ENCODE measurements around the gene LPGAT1.
"Not testable (repeated sequence)": the region's sequence is repeated elsewhere in the genome, so short reads cannot be mapped to it uniquely, and the experiment has no call there.

LPGAT1 gene

DNA sequence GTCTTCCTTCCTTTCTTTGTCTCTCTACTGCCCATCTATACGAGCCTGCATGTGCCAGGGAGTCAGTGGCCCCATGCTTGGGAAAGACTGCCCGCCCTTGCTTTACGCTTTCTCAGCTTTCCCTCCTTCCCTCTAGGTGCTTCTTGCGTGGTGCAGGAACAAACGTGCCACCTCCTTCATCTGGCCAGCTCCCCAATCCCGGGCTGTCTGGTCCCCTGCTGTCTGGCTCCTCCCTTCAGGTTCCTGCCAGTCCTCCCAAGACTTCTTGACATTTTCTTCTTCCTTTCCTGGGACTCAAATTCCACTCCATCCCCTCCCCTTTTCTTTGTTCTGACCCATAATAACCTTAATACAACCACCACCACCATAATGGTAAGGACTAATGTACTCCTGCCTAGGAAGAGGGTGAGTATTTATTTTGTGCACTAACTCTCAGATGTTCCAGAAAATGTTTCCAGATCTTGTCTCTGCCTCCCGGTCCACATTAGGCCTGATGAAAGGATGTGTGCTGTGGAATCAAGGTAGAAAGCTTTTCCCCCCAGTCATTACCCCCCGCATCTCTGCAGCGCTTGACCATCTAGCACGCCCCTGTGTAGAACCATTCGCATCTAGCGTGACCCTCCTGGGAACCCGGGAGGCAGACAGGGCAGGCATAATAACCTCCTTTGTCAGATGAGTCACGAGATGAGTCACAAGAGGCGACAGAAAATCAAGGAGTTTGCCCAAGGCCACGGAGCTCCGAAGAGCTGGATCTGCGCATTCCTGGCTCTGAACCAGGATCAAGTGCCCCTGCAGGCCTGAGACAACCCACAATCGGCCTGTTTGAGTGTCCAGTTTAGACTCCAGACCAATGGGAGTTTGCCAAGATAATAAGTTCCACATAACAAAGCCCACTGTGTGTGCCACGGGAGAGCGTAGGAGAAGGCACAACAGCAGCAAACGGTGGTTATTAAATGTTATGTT, 95.1 kb downstream of the LPGAT1 start:
- DNase-seq (ENCODE audit: low read depth), result no peak

DNA sequence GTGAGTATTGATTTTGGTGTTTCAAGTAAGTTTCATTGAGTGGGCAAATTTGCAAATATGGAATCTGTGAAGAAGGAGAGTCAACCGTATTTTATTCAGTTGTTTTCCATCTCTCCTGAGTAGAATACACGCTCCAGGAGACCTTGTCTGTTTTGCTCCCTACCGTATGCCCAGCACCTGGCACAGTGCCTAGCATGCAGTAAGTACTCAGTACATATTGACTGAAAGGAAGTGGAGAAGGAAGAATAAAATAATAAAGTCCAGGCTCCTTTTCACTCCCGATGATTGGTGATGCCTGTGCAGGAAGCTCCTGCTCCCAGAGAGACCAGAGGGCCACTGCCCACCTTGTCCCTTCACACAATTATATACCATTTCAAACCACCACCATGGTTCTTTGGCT, 95.8 kb downstream of the LPGAT1 start:
- DNase-seq (ENCODE audit: low read depth), result no peak

DNA sequence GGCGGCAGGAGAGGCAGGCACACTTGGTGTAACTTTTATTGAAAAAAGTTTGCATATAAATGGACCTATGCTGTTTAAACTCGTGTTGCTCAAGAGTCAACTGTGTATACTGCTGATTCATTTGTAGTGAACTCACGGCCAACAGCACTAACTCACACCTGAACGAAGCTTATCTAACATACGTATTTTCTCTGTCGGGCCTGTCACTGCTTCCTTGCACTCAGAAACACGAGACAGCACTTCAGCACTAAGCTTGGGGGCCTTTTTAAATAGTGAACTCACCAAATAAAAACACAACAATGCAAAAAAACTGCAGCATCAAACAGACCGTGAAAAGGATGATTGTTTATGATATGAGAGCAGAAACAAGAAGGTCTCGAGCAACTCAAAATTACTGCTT, 96.2 kb downstream of the LPGAT1 start:
- no peak for DNase-seq (ENCODE audit: low read depth)

DNA sequence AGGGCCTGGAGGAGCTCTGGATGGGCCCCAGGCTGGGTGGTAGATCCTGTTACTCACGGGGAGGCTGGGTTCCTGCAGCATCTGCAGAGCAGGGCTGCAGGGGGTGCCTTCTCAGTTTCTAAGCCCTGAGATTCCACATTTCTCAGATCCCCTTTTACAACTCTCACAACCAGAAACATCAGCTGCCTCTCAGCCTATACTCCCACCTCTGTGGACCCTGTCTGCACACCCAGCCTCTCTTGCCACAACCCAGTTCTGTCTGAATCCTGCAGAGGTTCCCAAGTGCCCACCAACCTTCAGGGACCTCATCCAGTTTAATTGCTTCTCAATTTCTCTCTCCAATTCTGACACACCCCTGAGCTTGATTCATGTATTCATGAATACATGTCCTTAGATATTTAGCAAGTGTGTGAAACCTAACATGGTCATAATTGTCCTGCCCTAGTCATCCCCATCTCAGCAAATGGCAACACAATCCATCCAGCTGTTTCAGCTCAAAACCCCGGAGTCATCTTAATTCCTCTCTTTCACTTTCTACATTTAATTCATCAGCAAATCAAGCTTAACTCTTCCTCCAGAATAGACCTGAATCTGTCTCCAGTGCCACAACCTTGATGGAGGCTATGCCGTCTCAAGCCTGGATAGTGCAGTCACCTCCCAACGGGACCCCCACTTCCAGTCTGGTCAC, 98.1 kb downstream of the LPGAT1 start:
- no peak for DNase-seq (ENCODE audit: low read depth)

GRCh38 chr1:211731456-211732292, 98.9 kb downstream of the LPGAT1 start:
- no peak for DNase-seq (ENCODE audit: low read depth)

DNA sequence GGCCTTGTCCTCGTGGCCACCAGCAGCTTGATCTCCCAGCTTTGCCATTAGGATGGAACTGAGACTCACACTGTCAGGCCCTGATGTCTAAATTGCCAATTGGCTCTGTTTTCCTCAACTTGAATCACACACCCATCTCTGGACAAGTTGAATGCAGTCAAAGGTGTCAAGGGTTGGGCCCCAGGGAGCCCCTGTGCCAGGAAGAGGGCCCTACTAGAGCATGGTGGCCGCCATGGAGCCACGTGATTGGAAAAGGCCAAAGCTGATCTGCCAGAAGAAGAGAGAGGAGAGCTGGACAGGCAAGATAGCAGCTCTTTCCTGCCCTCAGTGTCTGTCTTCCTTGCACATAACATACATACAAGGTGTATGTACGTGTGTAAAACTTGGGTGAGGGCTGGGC, 100.2 kb downstream of the LPGAT1 start:
- no peak for DNase-seq (ENCODE audit: low read depth)

DNA sequence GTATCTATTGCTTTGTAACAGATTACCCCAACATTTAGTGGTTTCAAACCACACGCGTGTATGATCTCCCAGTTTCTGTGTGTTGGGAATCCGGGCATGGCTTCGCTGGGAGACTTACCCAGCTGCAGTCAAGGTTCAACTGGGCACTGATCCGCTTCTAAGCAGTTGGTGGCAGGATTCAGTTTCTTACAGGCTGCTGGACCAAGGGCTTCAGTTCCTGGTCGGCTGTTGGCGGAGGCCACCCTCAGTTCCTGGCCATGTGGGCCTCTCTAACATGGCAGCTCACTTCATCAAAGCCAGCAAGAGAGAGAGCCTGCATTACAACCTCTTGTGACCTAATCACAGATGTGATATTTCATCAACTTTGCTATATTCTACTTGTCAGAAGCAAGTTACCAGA, 101.3 kb downstream of the LPGAT1 start:
- DNase-seq (ENCODE audit: low read depth), result no peak

- no peak for DNase-seq (ENCODE audit: low read depth)
Observed at GRCh38 chr1:211726467-211726995, 104.0 kb downstream of the LPGAT1 start.

- DNase-seq (ENCODE audit: low read depth), result no peak
Observed at GRCh38 chr1:211724687-211725196, 105.8 kb downstream of the LPGAT1 start.

GRCh38 chr1:211723273-211723672, 107.3 kb downstream of the LPGAT1 start:
- no peak for DNase-seq (ENCODE audit: low read depth)

DNA sequence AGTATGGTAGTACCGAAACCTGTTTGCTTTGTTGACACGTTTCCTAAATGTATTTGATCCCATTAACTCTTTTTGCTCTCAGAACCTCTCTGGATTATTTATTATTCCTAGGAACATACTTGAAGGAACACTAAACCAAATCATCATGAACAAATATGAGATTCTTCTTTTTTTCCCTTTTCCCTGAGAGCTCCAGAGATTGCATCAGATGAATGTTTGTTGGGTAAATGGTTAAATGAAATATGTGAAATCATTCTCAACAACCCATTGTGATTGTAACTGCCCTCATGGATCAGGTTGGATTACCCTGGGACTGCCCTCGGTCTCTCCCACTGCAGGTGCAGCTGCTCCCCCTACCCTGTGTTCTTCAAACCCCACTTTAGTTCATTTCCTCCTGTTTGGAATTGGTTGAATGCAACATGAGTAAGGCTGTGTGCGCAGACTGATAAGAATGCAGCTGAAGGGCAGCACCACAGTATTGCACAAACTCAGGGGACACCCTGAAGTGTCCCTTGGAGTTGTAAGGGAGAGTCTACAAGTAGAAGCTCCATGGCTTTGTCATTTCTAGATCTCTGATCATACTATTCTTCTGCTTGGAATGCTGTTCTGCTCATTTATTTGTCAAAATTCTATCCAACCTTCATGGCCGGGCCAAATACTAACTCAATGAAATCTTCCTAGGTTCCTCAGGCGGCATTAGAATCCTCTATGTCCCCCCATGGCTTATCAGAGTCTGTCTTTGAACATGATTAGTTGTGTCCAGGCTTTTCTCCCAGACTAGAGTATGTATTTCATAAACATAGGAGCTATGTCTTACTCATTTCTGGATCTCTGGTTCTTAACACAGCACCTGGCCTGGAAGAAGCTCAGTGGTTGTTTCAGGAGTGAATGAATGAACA, 108.0 kb downstream of the LPGAT1 start:
- no peak for DNase-seq (ENCODE audit: low read depth)

DNA sequence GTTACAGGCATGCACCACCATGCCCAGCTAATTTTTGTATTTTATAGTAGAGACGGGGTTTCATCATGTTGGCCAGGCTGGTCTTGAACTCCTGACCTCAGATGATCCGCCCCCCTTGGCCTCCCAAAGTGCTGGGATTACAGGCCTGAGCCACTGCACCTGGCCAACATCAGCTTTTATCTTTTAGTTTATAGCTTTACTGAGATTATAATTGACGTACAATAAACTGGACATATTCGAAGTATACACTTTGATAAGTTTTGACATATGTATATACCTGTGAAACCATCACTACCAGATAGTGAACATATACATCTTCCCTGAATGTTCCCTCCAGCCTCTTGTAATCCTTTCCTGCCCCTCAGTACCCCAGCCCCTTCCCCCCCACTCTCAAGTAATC, 114.0 kb downstream of the LPGAT1 start:
- not testable (repeated sequence) for DNase-seq (ENCODE audit: low read depth)

DNA sequence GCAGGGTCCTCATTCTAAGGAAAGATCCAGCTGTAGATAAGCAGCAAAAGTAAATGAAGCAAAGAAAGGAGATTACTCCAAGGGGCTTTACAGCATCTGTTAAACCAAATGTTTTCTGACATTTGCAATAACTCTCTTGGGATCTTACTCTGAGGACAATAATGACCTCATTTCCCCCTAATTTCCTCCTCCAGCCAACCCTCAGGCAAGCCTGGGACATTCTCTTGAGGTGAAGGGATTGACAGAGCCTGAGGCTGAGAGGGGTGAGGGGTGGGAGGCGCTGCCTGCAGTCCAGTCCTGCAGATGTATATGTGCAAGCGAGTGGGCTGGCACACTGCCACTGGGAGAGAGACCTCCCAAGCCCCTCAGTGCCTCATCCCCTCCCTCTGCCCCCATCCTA, 114.6 kb downstream of the LPGAT1 start:
- no peak for DNase-seq (ENCODE audit: low read depth)

GRCh38 chr1:211714154-211714553, 116.4 kb downstream of the LPGAT1 start:
- DNase-seq (ENCODE audit: low read depth), result no peak

GRCh38 chr1:211713231-211713630, 117.3 kb downstream of the LPGAT1 start:
- no peak for DNase-seq (ENCODE audit: low read depth)

- no peak for DNase-seq (ENCODE audit: low read depth)
Observed at GRCh38 chr1:211711315-211711705, 119.3 kb downstream of the LPGAT1 start.

DNA sequence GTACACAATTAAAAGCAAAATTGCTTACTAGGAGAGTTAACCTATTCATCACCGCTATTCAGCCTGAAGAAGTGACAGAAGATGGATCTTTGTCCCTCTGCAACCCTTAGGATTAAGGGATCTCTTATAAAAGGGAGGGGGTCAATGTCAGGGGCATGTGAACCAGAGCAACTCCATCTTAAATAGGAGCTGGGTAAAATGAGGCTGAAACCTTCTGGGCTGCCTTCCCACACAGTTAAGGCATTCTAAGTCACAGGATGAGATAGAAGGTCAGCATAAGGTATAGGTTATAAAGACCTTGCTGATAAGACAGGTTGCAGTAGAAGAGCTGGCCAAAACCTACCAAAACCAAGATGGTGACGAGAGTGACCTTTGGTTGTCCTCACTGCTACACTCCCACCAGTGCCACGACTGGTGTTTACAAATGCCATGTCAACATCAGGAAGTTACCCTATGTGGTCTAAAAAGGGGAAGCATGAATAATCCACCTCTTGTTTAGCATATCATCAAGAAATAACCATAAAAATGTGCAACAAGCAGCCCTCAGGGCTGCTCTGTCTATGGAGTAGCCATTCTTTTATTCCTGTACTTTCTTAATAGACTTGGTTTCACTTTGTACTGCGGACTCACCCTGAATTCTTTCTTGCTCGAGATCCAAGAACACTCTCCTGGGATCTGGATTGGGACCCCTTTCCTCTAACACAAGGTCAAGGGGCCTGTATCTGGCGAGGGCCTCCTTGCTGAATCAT, 119.8 kb downstream of the LPGAT1 start:
- no peak for DNase-seq (ENCODE audit: low read depth)

- DNase-seq (ENCODE audit: low read depth), result no peak
Observed at GRCh38 chr1:211708926-211709325, 121.6 kb downstream of the LPGAT1 start.

DNA sequence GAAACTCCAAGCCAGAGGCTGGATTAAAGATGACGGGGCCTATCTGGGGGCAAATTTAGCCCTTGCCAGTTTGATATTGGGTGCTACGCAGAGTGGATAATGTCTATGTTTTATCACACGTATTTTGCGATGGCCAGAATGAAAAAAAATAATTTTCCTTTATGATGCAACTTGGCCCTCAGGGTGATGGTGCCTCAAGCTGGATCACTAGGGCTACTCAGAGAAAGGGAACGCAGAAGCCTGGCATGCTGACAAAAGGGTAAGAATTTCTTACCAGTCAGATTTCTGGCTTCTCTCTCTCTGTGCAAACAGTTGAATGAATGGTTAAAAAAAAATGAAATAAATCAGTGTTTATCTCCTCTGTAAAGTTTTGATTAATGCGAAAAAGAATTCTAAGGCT, 122.6 kb downstream of the LPGAT1 start:
- DNase-seq (ENCODE audit: low read depth), result no peak

- DNase-seq (ENCODE audit: low read depth), result no peak
Observed at GRCh38 chr1:211705467-211706091, 125.0 kb downstream of the LPGAT1 start.

Data from activated T-helper 1 cell treated with Interleukin-2 at 50 U/mL for 16 hours (primary cell).